ENCODE measurements around the gene KCNJ4.

DNA sequence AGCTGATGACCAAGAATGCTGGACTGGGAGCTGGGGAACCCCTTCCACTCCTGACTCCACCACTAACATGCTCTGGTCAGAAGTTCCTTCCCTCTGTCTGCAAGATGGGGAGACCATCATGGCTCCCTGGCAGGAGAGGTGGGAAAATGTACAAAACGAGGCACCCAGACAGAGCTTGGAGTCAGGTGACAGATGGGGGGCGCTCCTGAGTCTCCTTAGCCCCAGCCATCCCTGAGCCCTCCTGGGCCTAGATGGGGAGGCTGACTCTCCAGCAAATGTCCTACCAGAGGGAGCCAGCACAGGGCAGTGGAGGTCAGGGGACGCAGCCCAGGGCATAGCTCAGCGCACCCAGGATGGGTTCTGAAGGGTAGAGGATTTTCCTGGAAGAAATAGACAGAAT is 20.0 kb downstream of the KCNJ4 start:
- TF ChIP-seq, protein P1, sequence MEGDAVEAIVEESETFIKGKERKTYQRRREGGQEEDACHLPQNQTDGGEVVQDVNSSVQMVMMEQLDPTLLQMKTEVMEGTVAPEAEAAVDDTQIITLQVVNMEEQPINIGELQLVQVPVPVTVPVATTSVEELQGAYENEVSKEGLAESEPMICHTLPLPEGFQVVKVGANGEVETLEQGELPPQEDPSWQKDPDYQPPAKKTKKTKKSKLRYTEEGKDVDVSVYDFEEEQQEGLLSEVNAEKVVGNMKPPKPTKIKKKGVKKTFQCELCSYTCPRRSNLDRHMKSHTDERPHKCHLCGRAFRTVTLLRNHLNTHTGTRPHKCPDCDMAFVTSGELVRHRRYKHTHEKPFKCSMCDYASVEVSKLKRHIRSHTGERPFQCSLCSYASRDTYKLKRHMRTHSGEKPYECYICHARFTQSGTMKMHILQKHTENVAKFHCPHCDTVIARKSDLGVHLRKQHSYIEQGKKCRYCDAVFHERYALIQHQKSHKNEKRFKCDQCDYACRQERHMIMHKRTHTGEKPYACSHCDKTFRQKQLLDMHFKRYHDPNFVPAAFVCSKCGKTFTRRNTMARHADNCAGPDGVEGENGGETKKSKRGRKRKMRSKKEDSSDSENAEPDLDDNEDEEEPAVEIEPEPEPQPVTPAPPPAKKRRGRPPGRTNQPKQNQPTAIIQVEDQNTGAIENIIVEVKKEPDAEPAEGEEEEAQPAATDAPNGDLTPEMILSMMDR (conservative IDR thresholded peaks at IDR 0.05 in 1 of 2, IDR thresholded peaks at IDR 0.05 in 1 of 2; ENCODE audit: extremely low read depth in 1 of 2, insufficient read depth in 1 of 2, low read depth in 1 of 2, low read length in 2 of 2): no peak
- TF ChIP-seq EZH2 (IDR thresholded peaks at IDR 0.05; ENCODE audit: borderline replicate concordance, low read length): no peak
